RWPE1 (cell line): Measurements from ENCODE around the gene MRM1.

Experiments used
- CTCF ChIA-PET: fragments of 350-600 bp; sonication (Branson Sonifier 250); formaldehyde crosslinking; extraction: SDS; loops from one replicate; lab custom pipeline; 2021; lab: Yijun Ruan, JAX
- POLR2A ChIA-PET: fragments of 400-600 bp; formaldehyde crosslinking; extraction: SDS; loops from one replicate; lab custom pipeline; 2020; ENCODE audit warnings: antibody characterized with exemption; ENCODE audit not compliant: low non-redundant PET; lab: Yijun Ruan, JAX
- DNase-seq: peaks from one replicate; pipeline ENCODE4 v3.0.0; 2012; ENCODE audit warnings: low spot score
- H3K27ac ChIP-seq: fragments of 450-650 bp; 2 replicates; pipeline ENCODE4 v1.5.1; 2017
- TF ChIP-seq, protein P1 (sequence below): fragments of 450-650 bp; conservative IDR thresholded peaks from 2 replicates; pipeline ENCODE4 v1.5.1; 2017; ENCODE audit warnings: low read depth, mild to moderate bottlenecking

MRM1 gene

DNA sequence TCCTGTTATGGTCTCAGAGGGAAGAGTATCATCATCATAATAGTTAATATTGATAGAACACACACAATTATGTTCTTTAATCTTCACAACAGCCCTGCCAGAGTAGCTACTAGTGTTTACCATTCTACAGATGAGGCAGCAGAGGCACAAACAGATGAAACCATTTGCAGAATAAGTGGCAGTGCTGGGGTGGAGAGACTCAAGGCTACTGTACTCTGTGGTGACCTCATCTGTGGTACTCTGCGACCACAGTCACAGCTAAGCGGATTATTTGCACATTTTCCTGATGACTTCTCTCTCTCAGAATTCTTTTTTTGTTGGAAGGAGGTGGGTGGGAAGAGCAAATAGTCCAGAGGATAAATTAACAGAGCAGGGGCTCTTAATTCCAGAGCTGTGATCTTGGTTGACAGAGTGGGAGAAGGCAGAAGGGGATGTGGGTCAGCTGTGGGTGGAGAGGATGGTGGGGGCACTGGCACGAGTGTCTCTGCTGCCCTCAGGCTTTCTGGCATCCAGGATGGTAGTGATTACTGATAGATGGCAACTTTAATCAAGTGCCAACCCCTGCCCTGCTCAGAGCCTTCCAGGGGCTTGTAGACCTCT, 41.8 kb downstream of the MRM1 start:
- H3K27ac ChIP-seq: no peak overlapping the region
- ChIA-PET CTCF (no interaction called here), POLR2A (no interaction called here)
- DNase-seq: no peak
- TF ChIP-seq, protein P1, sequence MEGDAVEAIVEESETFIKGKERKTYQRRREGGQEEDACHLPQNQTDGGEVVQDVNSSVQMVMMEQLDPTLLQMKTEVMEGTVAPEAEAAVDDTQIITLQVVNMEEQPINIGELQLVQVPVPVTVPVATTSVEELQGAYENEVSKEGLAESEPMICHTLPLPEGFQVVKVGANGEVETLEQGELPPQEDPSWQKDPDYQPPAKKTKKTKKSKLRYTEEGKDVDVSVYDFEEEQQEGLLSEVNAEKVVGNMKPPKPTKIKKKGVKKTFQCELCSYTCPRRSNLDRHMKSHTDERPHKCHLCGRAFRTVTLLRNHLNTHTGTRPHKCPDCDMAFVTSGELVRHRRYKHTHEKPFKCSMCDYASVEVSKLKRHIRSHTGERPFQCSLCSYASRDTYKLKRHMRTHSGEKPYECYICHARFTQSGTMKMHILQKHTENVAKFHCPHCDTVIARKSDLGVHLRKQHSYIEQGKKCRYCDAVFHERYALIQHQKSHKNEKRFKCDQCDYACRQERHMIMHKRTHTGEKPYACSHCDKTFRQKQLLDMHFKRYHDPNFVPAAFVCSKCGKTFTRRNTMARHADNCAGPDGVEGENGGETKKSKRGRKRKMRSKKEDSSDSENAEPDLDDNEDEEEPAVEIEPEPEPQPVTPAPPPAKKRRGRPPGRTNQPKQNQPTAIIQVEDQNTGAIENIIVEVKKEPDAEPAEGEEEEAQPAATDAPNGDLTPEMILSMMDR: no peak

DNA sequence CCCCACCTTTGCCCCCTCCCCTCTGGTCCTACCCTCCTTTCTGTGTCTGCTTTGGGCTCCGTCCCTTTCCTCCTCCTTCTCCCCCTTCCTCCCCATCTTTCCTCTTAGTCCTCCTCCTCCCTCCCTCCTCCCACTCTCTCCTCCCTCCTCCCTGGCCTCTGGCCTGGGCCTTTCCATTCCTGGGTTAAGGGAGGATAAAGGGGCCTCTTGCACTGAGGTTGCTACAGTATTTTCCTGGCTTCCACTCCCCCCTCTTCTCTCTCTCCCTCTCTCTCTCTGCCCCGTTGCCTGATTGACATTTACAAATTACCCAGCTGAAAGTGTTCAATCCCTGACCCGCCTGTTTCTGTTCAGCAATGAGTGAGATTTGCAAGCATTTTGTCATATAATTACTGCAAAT, 44.0 kb downstream of the MRM1 start:
- ChIA-PET CTCF (interaction anchor here (0.6 kb wide), 1 partner anchor 144 kb away, joined by 3 read pairs; no protein-coding TSS in a partner anchor), POLR2A (no interaction called here)
- no peak for DNase-seq
- TF ChIP-seq, protein P1: no peak
- no peak overlapping the region for H3K27ac ChIP-seq

DNA sequence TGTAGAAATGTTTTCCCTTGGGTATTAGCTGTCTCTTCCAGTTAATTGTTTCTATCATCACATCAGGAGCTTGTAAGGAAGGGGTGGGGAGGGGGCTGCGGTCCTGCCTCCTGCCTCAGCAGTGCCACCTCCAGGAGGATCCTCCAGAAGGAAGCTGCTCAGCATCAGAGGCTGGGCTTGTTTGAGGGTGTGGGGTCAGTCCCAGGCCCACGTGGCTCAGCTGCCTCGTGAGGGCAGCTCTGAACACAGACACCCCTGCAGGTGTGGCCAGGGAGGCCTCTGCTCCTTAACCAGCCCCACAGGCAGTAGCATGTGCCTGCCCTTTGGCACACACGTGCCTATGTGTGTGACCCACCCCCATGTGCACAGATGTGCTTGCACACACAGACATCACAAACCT, 46.3 kb downstream of the MRM1 start:
- ChIA-PET CTCF (interaction anchor here (0.5 to 0.9 kb wide), 3 partner anchors 14 to 125 kb away, joined by 3 to 5 read pairs (median 4); no protein-coding TSS in a partner anchor), POLR2A (interaction anchor here (0.6 kb wide), 1 partner anchor 1097 kb away, joined by 3 read pairs; no protein-coding TSS in a partner anchor)
- no peak for DNase-seq
- H3K27ac ChIP-seq: no peak overlapping the region
- TF ChIP-seq, protein P1: no peak

- ChIA-PET POLR2A (no interaction called here), CTCF (no interaction called here)
- TF ChIP-seq, protein P1: no peak
- no peak overlapping the region for H3K27ac ChIP-seq
- DNase-seq: no peak
Measured at GRCh38 chr17:36650096-36650775, 48.9 kb downstream of the MRM1 start.

DNA sequence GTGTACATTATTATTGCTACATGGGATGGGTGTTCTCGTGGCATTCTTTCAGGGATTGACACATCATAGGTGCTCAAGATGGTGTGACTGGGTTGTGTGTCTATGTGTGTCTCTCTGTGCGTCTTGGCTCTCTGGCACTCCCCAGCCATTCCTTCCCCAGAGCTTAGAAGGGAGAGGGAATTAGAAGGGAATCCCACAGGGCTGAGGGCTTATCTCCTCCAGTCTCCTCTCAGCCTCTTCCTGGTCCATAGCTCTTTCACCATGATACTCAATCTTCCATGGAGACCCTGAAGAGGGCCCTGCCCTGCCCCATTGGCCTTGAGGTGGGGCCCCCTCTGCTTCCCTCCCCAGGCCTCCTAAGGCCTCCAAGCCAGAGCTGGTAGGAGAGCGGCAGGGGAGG, 52.0 kb downstream of the MRM1 start:
- POLR2A ChIA-PET: no interaction called here
- no peak for DNase-seq
- TF ChIP-seq, protein P1: no peak
- no peak overlapping the region for H3K27ac ChIP-seq
- CTCF ChIA-PET: interaction anchor here (0.5 to 0.6 kb wide), 2 partner anchors 35 to 395 kb away, joined by 3 read pairs; no protein-coding TSS in a partner anchor

DNA sequence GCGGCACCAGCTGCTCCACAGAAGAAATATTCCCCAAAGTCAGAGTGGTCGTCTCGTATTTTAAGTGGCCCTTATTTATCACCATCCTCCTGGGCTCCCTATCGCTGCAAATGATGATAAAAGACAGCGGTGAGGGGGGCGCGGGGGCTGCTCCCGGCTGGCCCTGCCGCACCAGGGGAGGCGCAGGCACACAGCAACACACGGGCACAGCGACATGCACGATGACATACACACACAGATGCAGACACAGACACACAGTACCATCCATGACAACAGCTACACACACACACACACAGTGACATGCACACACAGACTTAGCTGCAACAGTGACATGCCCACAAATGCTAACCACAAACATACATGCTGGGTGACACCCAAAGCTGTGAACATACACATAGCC, 52.5 kb downstream of the MRM1 start:
- DNase-seq: no peak
- ChIA-PET CTCF (interaction anchor here (0.5 to 0.9 kb wide), 2 partner anchors 25 to 36 kb away, joined by 3 read pairs; no protein-coding TSS in a partner anchor), POLR2A (no interaction called here)
- H3K27ac ChIP-seq: no peak overlapping the region
- TF ChIP-seq, protein P1: no peak
